AG10803 (cell line): ENCODE data around the gene SPEM1.

ENCODE experiments used
- DNase-seq: peaks from one replicate; pipeline ENCODE4 v3.0.0; 2010; ENCODE audit warnings: low read depth
- H3K4me3 ChIP-seq: 2 replicates; pipeline ENCODE4 v1.5.1; 2011; ENCODE audit warnings: mild to moderate bottlenecking, low read length, control low read depth
- TF ChIP-seq, protein P1 (sequence below): conservative IDR thresholded peaks from 2 replicates; pipeline ENCODE4 v1.5.1; 2011; ENCODE audit warnings: mild to moderate bottlenecking, low read length, control low read depth, inconsistent platforms

The SPEM1 gene

DNA sequence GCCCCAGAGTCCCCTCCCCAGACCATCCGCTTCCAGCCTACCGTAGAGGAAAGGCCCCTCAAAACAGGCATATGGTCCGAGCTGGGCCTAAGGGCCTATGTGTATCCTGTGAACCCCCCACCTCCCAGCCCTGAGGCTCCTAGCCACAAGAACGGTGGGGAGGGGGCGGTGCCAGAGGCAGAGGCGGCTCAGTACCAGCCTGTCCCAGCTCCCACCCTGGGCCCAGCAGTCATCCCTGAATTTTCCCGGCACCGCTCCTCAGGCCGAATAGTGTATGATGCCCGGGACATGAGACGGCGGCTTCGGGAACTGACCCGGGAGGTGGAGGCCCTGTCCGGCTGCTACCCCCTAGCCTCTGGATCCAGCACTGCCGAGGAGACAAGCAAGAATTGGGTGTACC is 1.1 kb downstream of the SPEM1 start:
- no peak overlapping the region for H3K4me3 ChIP-seq
- TF ChIP-seq, protein P1, sequence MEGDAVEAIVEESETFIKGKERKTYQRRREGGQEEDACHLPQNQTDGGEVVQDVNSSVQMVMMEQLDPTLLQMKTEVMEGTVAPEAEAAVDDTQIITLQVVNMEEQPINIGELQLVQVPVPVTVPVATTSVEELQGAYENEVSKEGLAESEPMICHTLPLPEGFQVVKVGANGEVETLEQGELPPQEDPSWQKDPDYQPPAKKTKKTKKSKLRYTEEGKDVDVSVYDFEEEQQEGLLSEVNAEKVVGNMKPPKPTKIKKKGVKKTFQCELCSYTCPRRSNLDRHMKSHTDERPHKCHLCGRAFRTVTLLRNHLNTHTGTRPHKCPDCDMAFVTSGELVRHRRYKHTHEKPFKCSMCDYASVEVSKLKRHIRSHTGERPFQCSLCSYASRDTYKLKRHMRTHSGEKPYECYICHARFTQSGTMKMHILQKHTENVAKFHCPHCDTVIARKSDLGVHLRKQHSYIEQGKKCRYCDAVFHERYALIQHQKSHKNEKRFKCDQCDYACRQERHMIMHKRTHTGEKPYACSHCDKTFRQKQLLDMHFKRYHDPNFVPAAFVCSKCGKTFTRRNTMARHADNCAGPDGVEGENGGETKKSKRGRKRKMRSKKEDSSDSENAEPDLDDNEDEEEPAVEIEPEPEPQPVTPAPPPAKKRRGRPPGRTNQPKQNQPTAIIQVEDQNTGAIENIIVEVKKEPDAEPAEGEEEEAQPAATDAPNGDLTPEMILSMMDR, result no peak
- no peak for DNase-seq

DNA sequence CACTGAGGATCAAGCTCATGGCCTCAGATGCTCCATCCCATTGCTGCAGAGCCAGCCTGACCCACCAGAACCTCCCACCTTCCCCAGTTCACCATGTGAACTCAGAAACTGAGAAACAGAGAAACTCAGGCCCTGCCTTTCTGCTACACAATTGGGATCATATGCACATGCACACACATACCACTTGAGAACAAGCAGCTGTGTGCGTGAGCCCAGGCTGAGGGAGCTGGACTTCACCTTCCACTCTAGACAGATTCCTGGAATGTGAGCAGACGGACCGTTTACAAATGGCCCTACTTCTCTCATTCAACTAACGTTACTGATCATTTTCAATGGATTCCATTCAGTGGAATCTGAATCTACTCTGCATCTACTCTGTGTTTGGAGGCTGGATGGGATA is 3.6 kb downstream of the SPEM1 start:
- no peak for DNase-seq

DNA sequence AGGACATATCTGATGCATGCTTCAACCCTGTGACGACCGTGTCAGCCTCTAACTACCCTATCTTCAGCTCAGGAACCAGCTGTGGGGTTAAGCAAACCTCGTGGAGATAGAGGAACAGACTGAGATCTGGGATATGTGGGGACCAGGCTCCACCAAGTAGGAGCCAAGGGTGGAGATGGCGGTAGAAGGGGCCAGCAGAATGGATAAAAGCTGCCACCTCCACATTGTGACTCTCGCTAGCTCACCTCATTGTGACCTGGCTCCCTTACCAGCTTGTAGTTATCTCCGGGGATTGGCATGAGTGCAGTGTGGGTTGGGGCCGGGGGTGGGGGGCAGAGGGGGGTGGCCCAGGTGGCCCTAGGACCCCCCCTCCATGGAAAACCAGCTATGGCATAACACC is 5.2 kb downstream of the SPEM1 start, which contains the start of gene SPEM2:
SPEM2 (plus strand) TSS at position 301 of the 400 bp plus-strand sequence; CDS start at position 374, 73 bp downstream.
- H3K4me3 ChIP-seq, result no peak within 1 kb of the TSS
- DNase-seq, result no peak
- TF ChIP-seq, protein P1, result no peak

More for the DNA sequence above, 3.6 kb downstream of the SPEM1 start:
- TF ChIP-seq, protein P1, result no peak
- H3K4me3 ChIP-seq, result no peak overlapping the region

DNA sequence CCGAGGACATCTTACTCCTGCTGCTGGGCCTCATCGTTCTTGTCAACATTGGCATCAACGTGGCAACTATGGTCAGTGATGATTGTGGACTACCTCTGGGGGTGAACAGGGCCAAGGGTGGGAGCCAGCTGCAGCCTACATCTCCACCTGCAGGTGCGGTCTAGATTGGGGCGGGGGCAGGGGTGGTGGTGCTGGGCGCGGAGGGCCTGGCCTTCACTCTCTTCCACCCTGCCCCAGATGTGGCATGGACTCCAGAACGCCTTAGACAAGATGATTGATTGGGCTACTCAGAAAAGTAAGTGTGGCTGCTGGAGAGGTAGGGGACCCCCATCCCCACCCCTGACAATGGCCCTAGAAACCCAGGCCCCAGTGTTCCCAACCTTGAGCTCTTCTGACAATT is 5.6 kb downstream of the SPEM1 start:
- TF ChIP-seq, protein P1, result no peak
- no peak overlapping the region for H3K4me3 ChIP-seq
- DNase-seq, result no peak

DNA sequence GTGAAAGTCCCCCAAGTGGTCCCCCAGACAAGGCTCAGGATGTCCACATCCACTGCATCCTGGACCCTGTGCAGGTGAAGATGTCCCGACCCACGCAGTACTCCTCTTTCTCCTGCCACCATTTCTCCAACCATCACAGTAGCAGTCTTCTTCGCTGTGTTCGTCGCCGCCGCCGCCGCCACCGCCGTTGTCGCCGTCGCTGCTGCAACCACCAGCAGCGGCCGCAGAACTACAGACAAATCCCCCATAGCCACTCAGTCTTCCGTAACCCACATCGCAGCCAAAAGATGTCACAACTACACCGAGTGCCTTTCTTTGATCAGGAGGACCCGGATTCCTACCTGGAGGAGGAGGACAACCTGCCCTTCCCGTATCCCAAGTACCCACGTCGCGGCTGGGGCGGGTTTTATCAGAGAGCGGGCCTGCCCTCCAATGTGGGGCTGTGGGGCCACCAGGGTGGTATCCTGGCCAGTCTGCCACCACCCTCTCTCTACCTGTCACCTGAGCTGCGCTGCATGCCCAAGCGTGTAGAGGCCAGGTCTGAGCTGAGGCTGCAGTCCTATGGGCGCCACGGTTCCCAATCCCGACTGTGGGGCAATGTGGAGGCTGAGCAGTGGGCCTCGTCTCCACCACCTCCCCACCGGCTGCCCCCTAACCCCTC is 6.2 kb downstream of the SPEM1 start:
- TF ChIP-seq, protein P1, result no peak
- no peak for DNase-seq

DNA sequence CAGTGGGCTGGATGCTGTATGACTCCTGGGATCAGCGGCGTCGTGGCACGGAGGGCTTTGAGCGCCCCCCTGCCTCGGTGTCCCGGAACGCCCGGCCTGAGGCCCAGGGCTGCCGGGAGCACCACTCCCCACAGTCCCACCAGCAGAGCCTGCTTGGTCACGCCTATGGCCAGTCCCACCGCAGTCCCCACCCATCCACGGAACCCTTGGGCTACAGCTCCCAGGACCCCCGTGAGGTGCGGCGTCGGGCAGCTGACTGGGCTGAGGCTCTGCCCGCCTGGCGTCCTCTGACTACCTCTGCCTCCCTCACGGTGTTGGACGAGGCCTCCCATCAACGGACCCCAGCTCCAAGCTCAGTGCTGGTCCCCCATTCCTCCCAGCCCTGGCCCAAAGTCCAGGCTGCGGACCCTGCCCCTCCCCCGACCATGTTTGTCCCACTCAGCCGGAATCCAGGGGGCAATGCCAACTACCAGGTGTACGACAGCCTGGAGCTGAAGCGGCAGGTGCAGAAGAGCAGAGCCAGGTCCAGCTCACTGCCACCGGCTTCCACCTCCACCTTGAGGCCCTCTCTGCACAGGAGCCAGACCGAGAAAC is 6.9 kb downstream of the SPEM1 start:
- no peak overlapping the region for H3K4me3 ChIP-seq
- no peak for DNase-seq
- TF ChIP-seq, protein P1, result no peak

More for the DNA sequence above, 6.2 kb downstream of the SPEM1 start:
- H3K4me3 ChIP-seq, result no peak overlapping the region

DNA sequence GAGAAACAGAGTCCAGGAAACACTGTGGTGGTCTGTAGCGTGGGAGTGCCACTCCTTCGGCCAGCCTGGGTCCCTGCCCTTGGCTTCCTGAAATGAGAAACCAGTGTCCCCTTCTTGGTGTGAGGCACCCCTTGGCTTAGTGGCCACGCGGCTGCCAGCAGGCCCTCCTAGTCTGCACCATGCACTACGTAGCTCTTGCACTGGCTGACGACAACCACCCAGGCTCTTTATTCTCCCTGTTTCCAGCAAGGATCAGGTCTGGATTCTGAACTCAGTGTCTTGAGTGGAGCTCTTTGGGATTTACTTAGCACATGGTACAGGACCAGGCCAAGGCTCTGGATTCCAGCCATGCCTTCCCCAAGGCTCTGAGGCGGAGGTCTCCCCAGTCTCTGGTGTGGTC is 7.4 kb downstream of the SPEM1 start:
- no peak for DNase-seq
- H3K4me3 ChIP-seq, result no peak overlapping the region
- TF ChIP-seq, protein P1, result no peak
